HCT116 (cell line): Measurements from ENCODE around the gene TBRG4. TPM values are rescaled to one million over a fixed set of nuclear protein-coding genes. Genes with fewer than 3 reads are reported as not detected.

ENCODE experiments used
- ATAC-seq: fragments of 200-7000 bp; cut with Tn5 transposase; 2 replicates; pipeline ENCODE4 v1.9.1; 2020; ENCODE audit warnings: mild to moderate bottlenecking, moderate library complexity
- BruUV-seq: library from RNA; stranded (reverse); fragments of 400-500 nt; replicated peaks from 2 replicates; lab custom pipeline; 2021; lab: Mats Ljungman, UMichigan
- CTCF ChIA-PET: fragments of 300-600 bp; sonication (Branson Sonifier 250); formaldehyde crosslinking; loops from one replicate; lab custom pipeline; 2021; ENCODE audit warnings: antibody characterized with exemption; lab: Charles Lee
- POLR2A ChIA-PET: fragments of 300-600, 350-600 bp; sonication (Branson Sonifier 250); formaldehyde crosslinking; loops from one replicate; lab custom pipeline; 2021; ENCODE audit warnings: antibody characterized with exemption; lab: Charles Lee
- RAD21 ChIA-PET, 2 experiments: fragments of 300-600 bp; sonication (Branson Sonifier 250); formaldehyde crosslinking; loops; one replicate each; lab custom pipeline; 2023; ENCODE audit warnings: low total read pairs in 2 of 2; ENCODE audit not compliant: uncharacterized antibody in 2 of 2, unreplicated experiment in 2 of 2, low non-redundant PET in 1 of 2; lab: Charles Lee
- DNase-seq: peaks from one replicate; pipeline ENCODE4 v3.0.0-alpha.2; 2010; ENCODE audit warnings: low read depth, low spot score
- H2AFZ ChIP-seq: fragments of 200-600 bp; shearing (Covaris generic), sonication (generic); 2 replicates; pipeline ENCODE4 v1.6.1; 2017; ENCODE audit warnings: low read depth, mixed run types, mixed read lengths, antibody characterized with exemption, low read length; ENCODE audit not compliant: poor library complexity, severe bottlenecking
- H3K27ac ChIP-seq: 2 replicates; pipeline ENCODE4 v1.5.1; 2012; ENCODE audit warnings: low read depth, low read length
- H3K27me3 ChIP-seq: fragments of 200-600 bp; sonication (generic); 2 replicates; pipeline ENCODE4 v1.6.1; 2016; ENCODE audit warnings: mixed run types, low read length, mixed read lengths; ENCODE audit not compliant: insufficient read depth
- H3K36me3 ChIP-seq, 2 experiments: fragments of 200-500 bp in 1 of 2; fragments of 200-600 bp in 1 of 2; sonication (Bioruptor generic) in 1 of 2; sonication (generic) in 1 of 2; 2 replicates each; pipeline versions ENCODE4 v1.5.1 to v1.6.1; 2014 to 2016; ENCODE audit warnings: low read length in 2 of 2, inconsistent platforms in 1 of 2, mixed read lengths in 1 of 2, mixed run types in 1 of 2; ENCODE audit not compliant: insufficient read depth in 2 of 2, control insufficient read depth in 1 of 2
- H3K4me1 ChIP-seq, 2 experiments: fragments of 200-600 bp in 1 of 2; sonication (generic) in 1 of 2; 2 replicates each; pipeline versions ENCODE4 v1.5.1 to v1.6.1; 2012 to 2017; ENCODE audit warnings: low read length in 2 of 2, inconsistent platforms in 1 of 2, mild to moderate bottlenecking in 1 of 2, mixed read lengths in 1 of 2, mixed run types in 1 of 2, moderate library complexity in 1 of 2; ENCODE audit not compliant: insufficient read depth in 2 of 2, control insufficient read depth in 1 of 2
- H3K4me2 ChIP-seq: fragments of 200-600 bp; sonication (generic); 2 replicates; pipeline ENCODE4 v1.6.1; 2017; ENCODE audit warnings: mixed run types, low read length, mixed read lengths
- H3K4me3 ChIP-seq, 2 experiments: fragments of 200-600 bp in 1 of 2; sonication (generic) in 1 of 2; replicated peaks in 1 of 2; 2 replicates each; pipeline ENCODE4 v1.5.1; 2011 to 2016; ENCODE audit warnings: low read length in 2 of 2, control low read depth in 1 of 2, low read depth in 1 of 2, mild to moderate bottlenecking in 1 of 2, mixed read lengths in 1 of 2, mixed run types in 1 of 2
- H3K79me2 ChIP-seq: fragments of 200-600 bp; sonication (generic); 2 replicates; pipeline ENCODE4 v1.6.1; 2017; ENCODE audit warnings: mild to moderate bottlenecking, mixed run types, low read length, moderate library complexity, mixed read lengths; ENCODE audit not compliant: insufficient read depth
- H3K9ac ChIP-seq: fragments of 200-600 bp; sonication (generic); 2 replicates; pipeline ENCODE4 v1.6.1; 2016; ENCODE audit warnings: low read length, mixed read lengths
- H3K9me2 ChIP-seq: fragments of 200-600 bp; sonication (generic), shearing (Covaris generic); 2 replicates; pipeline ENCODE4 v1.6.1; 2017; ENCODE audit warnings: mixed run types, mild to moderate bottlenecking, moderate library complexity; ENCODE audit not compliant: insufficient read depth
- H3K9me3 ChIP-seq, 2 experiments: fragments of 200-500 bp in 1 of 2; fragments of 200-600 bp in 1 of 2; sonication (Bioruptor generic) in 1 of 2; sonication (generic) in 1 of 2; 2 replicates each; pipeline ENCODE4 v1.6.1; 2014 to 2017; ENCODE audit warnings: low read length in 2 of 2, mixed read lengths in 2 of 2, inconsistent platforms in 1 of 2, low read depth in 1 of 2, mild to moderate bottlenecking in 1 of 2, mixed run types in 1 of 2, moderate library complexity in 1 of 2; ENCODE audit not compliant: control insufficient read depth in 1 of 2, insufficient read depth in 1 of 2
- H4K20me1 ChIP-seq: fragments of 200-600 bp; sonication (generic), shearing (Covaris generic); 2 replicates; pipeline ENCODE4 v1.6.1; 2017; ENCODE audit warnings: mixed run types, mild to moderate bottlenecking, moderate library complexity; ENCODE audit not compliant: insufficient read depth
- ATF3 ChIP-seq: IDR thresholded peaks from 2 replicates; pipeline ENCODE4 v1.6.1; 2012
- CBX3 ChIP-seq: IDR thresholded peaks from 2 replicates; pipeline ENCODE4 v1.6.1; 2012; ENCODE audit warnings: low read depth
- ELF1 ChIP-seq: IDR thresholded peaks from 2 replicates; pipeline ENCODE4 v1.6.1; 2012; ENCODE audit warnings: low read depth, borderline replicate concordance
- EZH2phosphoT487 ChIP-seq: fragments of 200-600 bp; IDR thresholded peaks from 2 replicates; pipeline ENCODE4 v1.6.1; 2018; ENCODE audit warnings: antibody characterized with exemption, borderline replicate concordance
- FOSL1 ChIP-seq: IDR thresholded peaks from 2 replicates; pipeline ENCODE4 v1.6.1; 2012; ENCODE audit warnings: low read depth
- JUND ChIP-seq: IDR thresholded peaks from 2 replicates; pipeline ENCODE4 v1.6.1; 2012
- RAD21 ChIP-seq: IDR thresholded peaks from 2 replicates; pipeline ENCODE4 v1.6.1; 2012; ENCODE audit warnings: low read depth, mild to moderate bottlenecking
- SIN3A ChIP-seq: IDR thresholded peaks from 2 replicates; pipeline ENCODE4 v1.6.1; 2012; ENCODE audit warnings: low read depth
- SRF ChIP-seq: IDR thresholded peaks from 2 replicates; pipeline ENCODE4 v1.6.1; 2012; ENCODE audit warnings: low read depth
- TCF7L2 ChIP-seq: IDR thresholded peaks from 2 replicates; pipeline ENCODE4 v1.7.0; 2011; ENCODE audit warnings: borderline replicate concordance, inconsistent platforms; ENCODE audit not compliant: insufficient read depth, insufficient read length; ENCODE audit errors: extremely low read depth
- ZBTB33 ChIP-seq: IDR thresholded peaks from 2 replicates; pipeline ENCODE4 v1.6.1; 2011; ENCODE audit warnings: mild to moderate bottlenecking, low read length, moderate library complexity; ENCODE audit not compliant: insufficient replicate concordance; ENCODE audit errors: extremely low read depth
- ZFX ChIP-seq: fragments of 450-650 bp; IDR thresholded peaks from 2 replicates; pipeline ENCODE4 v1.6.1; 2017
- intact Hi-C: fragments of 100-400 bp; cut with micrococcal nuclease; formaldehyde crosslinking; loops from 2 replicates; pipeline ENCODE4 v1.10.0; 2022
- total RNA-seq: library from RNA; stranded (reverse); gene quantifications from one replicate; pipeline ENCODE4 v1.2.1, GENCODE V29; 2021; ENCODE audit not compliant: unreplicated experiment
- TF ChIP-seq, protein P1 (sequence below), 3 experiments: fragments of 200-600 bp in 1 of 3; sonication (generic) in 1 of 3; IDR thresholded peaks in 2 of 3; conservative IDR thresholded peaks in 1 of 3; 2 replicates each; pipeline ENCODE4 v1.5.1; 2012 to 2017; ENCODE audit warnings: low read depth in 2 of 3, low read length in 2 of 3, antibody characterized with exemption in 1 of 3, borderline replicate concordance in 1 of 3, control low read depth in 1 of 3, mild to moderate bottlenecking in 1 of 3, mixed read lengths in 1 of 3, mixed run types in 1 of 3, moderate library complexity in 1 of 3; ENCODE audit not compliant: insufficient read depth in 1 of 3

The TBRG4 gene
- total RNA-seq, 1 experiment from 2014 or later: 136 TPM

DNA sequence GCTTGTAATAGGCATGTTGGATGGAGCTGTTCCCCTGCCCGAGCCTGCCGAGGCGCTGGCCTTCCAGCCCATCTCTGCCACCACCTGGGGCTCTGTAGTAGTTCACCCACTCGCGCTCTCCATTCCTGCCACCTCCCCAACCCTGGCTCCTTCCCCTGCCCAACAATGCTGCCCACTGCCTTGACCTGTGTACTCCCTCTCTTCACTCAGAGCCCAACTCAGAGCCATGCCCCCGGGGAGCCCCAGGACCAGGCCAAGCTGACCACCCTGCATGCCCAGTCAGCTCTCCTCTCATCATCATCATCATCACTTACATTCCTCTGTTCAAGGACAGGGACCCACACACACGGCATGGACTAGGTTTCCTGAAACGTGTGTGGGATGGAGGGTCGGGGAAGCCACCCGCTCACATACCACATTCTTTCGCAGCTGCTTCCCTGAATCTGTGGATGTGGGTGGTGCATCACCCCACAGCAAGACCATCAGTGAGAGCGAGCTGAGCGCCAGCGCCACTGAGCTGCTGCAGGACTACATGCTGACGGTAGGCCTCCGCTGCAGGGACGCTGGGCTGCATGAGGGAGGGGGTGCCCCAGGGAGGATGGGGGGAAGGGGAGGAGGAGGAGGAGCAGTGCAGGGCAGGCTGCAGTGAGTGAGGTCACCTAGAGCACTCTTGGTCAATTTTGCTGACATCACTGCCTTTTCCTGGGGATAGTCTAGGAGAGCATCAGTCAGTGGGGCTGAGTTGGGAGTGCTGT is 38.3 kb downstream of the TBRG4 start:
- ATAC-seq: no peak
- no peaks in the 10 kb centered on the region for H3K27me3 ChIP-seq

DNA sequence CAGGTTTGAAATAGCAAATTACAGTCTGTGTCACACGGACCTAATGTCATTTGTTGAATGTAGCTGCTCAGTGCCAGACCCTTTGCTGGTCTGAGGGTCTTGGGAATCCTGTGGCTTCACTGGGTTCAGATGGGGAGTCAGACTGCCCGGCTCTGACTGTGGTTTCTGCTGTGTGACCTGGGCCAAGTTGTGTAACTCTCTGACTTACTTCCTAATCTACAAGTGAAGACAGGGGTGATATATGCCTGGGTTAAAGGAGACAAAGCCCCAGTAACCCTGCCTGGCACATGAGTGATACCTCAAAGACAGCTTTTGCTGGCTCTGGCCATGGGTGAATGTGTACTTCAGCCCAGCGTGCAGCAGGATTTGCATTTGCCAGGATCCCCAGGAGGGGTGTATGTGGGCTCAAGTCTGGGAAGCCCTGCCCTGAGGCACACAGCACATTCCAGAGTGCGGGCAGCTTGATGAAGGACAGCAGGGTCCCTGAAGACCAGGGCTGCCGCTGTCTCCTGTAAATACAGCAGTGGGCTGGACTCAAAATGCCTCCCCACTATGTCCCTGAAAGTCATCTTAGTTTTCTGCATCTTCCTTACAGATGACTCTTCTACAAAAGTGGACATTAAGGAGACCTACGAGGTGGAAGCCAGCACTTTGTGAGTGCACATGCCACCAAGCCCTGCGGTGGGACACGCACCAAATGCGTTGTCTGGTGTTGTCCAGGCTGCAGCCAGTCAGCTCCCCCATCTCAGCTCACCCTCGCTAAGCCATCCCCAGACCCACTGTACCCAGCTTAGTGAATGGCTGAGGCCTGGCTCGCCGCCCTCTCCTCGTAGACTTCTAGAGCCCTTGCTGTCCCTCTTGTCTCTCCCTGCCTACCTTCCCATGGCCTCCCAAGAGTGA is 39.1 kb downstream of the TBRG4 start:
- H3K9ac ChIP-seq: no peak overlapping the region
- no peak overlapping the region for H3K27ac ChIP-seq
- no peak overlapping the region for H3K4me3 ChIP-seq
- no peaks in the 10 kb centered on the region for H4K20me1 ChIP-seq
- no peaks in the 10 kb centered on the region for H3K9me3 ChIP-seq
- no peaks in the 10 kb centered on the region for H3K9me2 ChIP-seq
- H3K27me3 ChIP-seq: no peaks in the 10 kb centered on the region
- H3K4me1 ChIP-seq: peaks cover 12 to 20% of the 10 kb centered on the region in 2 experiments
- ATAC-seq (no peak), DNase-seq (no peak)
- POLR2A ChIA-PET: no interaction called here
- CTCF ChIA-PET: interaction anchor here (0.8 kb wide), 1 partner anchor 99 kb away, joined by 4 read pairs; no protein-coding TSS in a partner anchor
- H3K36me3 ChIP-seq: no peaks in the 10 kb centered on the region
- RAD21 ChIA-PET: no interaction called here
- intact Hi-C loops: no loop called here
- BruUV-seq: no TSS peak
- H3K79me2 ChIP-seq: no peaks in the 10 kb centered on the region
- no peak overlapping the region for H3K4me2 ChIP-seq
- no peak overlapping the region for H2AFZ ChIP-seq
- TF ChIP-seq ZBTB33: no peak
- no peak for TF ChIP-seq ELF1
- no peak for TF ChIP-seq FOSL1
- no peak for TF ChIP-seq ZFX
- TF ChIP-seq EZH2phosphoT487: no peak
- TF ChIP-seq, protein P1, sequence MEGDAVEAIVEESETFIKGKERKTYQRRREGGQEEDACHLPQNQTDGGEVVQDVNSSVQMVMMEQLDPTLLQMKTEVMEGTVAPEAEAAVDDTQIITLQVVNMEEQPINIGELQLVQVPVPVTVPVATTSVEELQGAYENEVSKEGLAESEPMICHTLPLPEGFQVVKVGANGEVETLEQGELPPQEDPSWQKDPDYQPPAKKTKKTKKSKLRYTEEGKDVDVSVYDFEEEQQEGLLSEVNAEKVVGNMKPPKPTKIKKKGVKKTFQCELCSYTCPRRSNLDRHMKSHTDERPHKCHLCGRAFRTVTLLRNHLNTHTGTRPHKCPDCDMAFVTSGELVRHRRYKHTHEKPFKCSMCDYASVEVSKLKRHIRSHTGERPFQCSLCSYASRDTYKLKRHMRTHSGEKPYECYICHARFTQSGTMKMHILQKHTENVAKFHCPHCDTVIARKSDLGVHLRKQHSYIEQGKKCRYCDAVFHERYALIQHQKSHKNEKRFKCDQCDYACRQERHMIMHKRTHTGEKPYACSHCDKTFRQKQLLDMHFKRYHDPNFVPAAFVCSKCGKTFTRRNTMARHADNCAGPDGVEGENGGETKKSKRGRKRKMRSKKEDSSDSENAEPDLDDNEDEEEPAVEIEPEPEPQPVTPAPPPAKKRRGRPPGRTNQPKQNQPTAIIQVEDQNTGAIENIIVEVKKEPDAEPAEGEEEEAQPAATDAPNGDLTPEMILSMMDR (IDR thresholded peaks at IDR 0.05 in 2 of 3, conservative IDR thresholded peaks at IDR 0.05 in 1 of 3; ENCODE audit: borderline replicate concordance in 1 of 3, insufficient read depth in 1 of 3, low read depth in 2 of 3, low read length in 2 of 3): no peak
- no peak for TF ChIP-seq RAD21
- TF ChIP-seq JUND: no peak
- TF ChIP-seq CBX3: no peak

More for the DNA sequence above, 38.3 kb downstream of the TBRG4 start:
- Histone ChIP-seq H3K27ac (no peak overlapping the region), H3K9ac (no peak overlapping the region), H3K79me2 (no peaks in the 10 kb centered on the region), H3K4me1 (peaks cover 8 to 11% of the 10 kb centered on the region in 2 experiments), H3K9me2 (no peaks in the 10 kb centered on the region), H3K36me3 (no peaks in the 10 kb centered on the region), H3K4me2 (no peak overlapping the region), H3K4me3 (no peak overlapping the region), H2AFZ (no peak overlapping the region), H4K20me1 (no peaks in the 10 kb centered on the region), H3K9me3 (no peaks in the 10 kb centered on the region)
- TF ChIP-seq TCF7L2 (no peak), SRF (no peak), CBX3 (no peak), ATF3 (no peak), RAD21 (no peak), ELF1 (no peak), EZH2phosphoT487 (no peak), SIN3A (no peak), JUND (no peak), FOSL1 (no peak)
- ChIA-PET POLR2A (no interaction called here), RAD21 (no interaction called here), CTCF (interaction anchor here (0.8 kb wide), 1 partner anchor 99 kb away, joined by 4 read pairs; no protein-coding TSS in a partner anchor)
- no TSS peak for BruUV-seq
- no peak for DNase-seq
- intact Hi-C loops: no loop called here
